Immature natural killer cell (primary cell): Measurements from ENCODE around the gene CARMIL1. TPM values are rescaled to one million over a fixed set of nuclear protein-coding genes. Genes with fewer than 3 reads are reported as not detected.

ENCODE experiments used
- DNase-seq, 3 donors: peaks; one replicate each; pipeline ENCODE4 v3.0.0; 2022; ENCODE audit warnings: mixed read lengths in 1 of 3
- H3K27ac Mint-ChIP-seq, 6 donors: one replicate each; pipeline ENCODE4 v1.8.0; 2020; ENCODE audit warnings: mixed read lengths in 6 of 6, mild to moderate bottlenecking in 5 of 6, inconsistent platforms in 4 of 6, moderate library complexity in 3 of 6
- H3K27me3 Mint-ChIP-seq, 3 donors: one replicate each; pipeline ENCODE4 v1.8.0; 2020 to 2021; ENCODE audit warnings: low read depth in 3 of 3, mild to moderate bottlenecking in 3 of 3, mixed read lengths in 3 of 3, moderate library complexity in 3 of 3, inconsistent platforms in 1 of 3
- H3K36me3 Mint-ChIP-seq, 3 donors: one replicate each; pipeline ENCODE4 v1.8.0; 2020; ENCODE audit warnings: mixed read lengths in 3 of 3, inconsistent platforms in 2 of 3, mild to moderate bottlenecking in 2 of 3
- H3K4me1 Mint-ChIP-seq, 2 donors: one replicate each; pipeline ENCODE4 v1.8.0; 2020; ENCODE audit warnings: inconsistent platforms in 2 of 2, mild to moderate bottlenecking in 2 of 2, mixed read lengths in 2 of 2, moderate library complexity in 1 of 2
- H3K4me3 Mint-ChIP-seq, 5 donors: one replicate each; pipeline ENCODE4 v1.8.0; 2020; ENCODE audit warnings: mild to moderate bottlenecking in 5 of 5, mixed read lengths in 5 of 5, inconsistent platforms in 3 of 5, moderate library complexity in 3 of 5
- H3K9me3 Mint-ChIP-seq, 6 donors: one replicate each; pipeline ENCODE4 v1.8.0; 2020; ENCODE audit warnings: mild to moderate bottlenecking in 6 of 6, mixed read lengths in 6 of 6, inconsistent platforms in 4 of 6, moderate library complexity in 3 of 6
- polyA plus RNA-seq, 3 donors: library from polyadenylated mRNA; unstranded; fragments of 300-500 nt; fragmentation: Illumina TruSeq; gene quantifications; one replicate each; pipeline ENCODE4 v1.2.3, GENCODE V29; 2021

CARMIL1 gene
- polyA plus RNA-seq, 3 donors from 2014 or later: 0.12 TPM; not detected in 2

DNA sequence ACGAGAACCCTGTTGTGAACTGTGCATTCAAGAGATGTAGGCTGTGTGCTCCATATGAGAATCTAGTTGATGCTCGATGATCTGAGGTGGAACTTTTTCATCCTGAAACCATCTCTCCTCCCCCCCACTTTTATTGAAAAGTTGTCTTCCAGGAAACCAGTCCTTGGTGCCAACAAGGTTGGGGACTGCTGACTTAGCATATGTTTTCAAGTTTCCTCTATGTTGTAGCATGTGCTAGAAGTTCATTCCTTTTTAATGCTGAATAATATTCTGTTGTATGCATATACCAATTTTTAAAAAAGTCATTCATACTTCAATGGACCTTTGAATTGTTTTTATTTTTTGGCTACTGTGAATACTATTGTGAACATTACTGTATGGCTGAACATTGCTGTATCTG, 27.2 kb downstream of the CARMIL1 start:
- Mint-ChIP-seq H3K27ac (no peak overlapping the region), H3K27me3 (peaks cover 0 to 3% (median 0%) of the 10 kb centered on the region in 3 donors), H3K4me1 (no peaks in the 10 kb centered on the region), H3K4me3 (no peak overlapping the region), H3K36me3 (no peaks in the 10 kb centered on the region), H3K9me3 (no peaks in the 10 kb centered on the region)
- no peak for DNase-seq

DNA sequence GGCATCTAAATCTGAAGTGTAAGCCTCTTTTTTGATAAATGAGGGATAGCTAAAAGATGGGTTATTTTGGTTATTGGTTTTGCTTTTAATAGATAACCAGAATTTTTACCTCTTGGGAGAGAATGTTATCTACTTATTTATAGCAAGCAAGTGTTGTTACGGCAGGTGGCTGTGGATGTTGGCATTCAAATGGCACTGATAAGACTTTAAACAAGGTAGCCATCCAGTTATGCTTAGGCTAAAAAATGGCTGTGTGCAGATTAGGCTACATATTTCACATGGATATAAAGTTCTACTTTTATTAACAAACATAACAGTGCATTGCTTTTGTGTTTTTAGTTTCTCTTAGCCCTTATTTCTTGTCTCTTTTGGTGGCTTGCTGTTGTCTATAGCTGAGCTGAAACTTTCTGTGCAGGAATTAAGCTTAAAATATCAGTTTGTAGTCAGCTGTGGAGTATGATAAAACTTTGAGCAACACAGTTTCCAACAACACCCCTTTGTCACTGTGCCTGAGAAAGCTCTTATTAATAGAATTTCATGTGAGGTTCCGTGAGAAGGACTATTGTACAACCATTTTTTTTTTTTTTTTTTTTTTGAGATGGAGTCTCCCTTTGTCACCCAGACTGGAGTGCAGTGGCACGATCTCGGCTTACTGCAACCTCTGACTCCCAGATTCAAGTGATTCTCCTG, 28.8 kb downstream of the CARMIL1 start:
- no peak overlapping the region for H3K4me3 Mint-ChIP-seq
- no peak for DNase-seq
- no peaks in the 10 kb centered on the region for H3K4me1 Mint-ChIP-seq
- no peak overlapping the region for H3K27ac Mint-ChIP-seq
- H3K36me3 Mint-ChIP-seq: no peaks in the 10 kb centered on the region
- H3K9me3 Mint-ChIP-seq: no peaks in the 10 kb centered on the region
- peaks cover 0 to 3% (median 0%) of the 10 kb centered on the region in 3 donors for H3K27me3 Mint-ChIP-seq

DNA sequence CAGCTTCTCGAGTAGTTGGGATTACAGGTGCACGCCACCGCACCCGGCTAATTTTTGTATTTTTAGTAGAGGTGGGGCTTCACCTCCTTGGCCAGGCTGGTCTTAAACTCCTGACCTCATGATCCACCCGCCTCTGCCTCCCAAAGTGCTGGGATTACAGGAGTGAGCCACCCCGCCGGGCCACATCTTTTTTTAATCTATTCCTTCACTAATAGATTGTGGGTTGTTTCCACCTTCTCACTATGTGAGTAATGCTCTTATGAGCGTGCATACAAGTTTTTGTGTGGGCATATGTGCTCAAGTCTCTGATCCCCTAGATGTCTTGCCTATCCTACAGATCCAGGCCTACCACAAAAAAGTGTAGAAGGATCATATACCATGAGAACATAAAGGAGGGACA, 30.7 kb downstream of the CARMIL1 start:
- peaks cover 0 to 1% (median 0%) of the 10 kb centered on the region in 3 donors for H3K27me3 Mint-ChIP-seq
- H3K4me3 Mint-ChIP-seq: no peak overlapping the region
- H3K9me3 Mint-ChIP-seq: no peaks in the 10 kb centered on the region
- no peak for DNase-seq
- no peak overlapping the region for H3K27ac Mint-ChIP-seq
- no peaks in the 10 kb centered on the region for H3K4me1 Mint-ChIP-seq
- H3K36me3 Mint-ChIP-seq: no peaks in the 10 kb centered on the region

DNA sequence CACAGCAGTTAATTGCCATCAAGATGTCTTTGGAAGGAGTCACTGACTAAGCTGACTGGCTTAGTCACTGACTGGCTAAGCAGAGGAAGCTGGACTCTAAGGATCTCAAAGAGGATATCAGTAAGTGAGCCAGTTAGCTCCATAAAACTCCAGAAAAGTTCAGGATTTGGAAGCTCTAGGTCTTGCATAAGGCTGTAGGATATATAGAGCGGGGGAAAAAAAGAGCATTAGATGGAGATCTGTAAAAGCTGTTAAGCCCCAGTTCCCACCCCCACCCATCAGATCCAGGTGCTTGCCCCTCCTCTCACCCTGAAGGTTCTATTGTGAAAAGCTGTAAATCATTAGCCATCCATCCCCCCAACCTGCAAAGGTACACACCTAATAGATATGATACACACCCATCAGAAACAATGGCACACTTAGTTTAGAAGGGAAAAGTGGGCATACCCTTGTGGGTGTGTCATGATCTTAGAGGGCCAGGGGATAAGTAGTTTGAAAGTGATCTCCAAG, 32.2 kb downstream of the CARMIL1 start:
- Mint-ChIP-seq H3K36me3 (no peaks in the 10 kb centered on the region), H3K9me3 (no peaks in the 10 kb centered on the region), H3K4me3 (no peak overlapping the region), H3K4me1 (no peaks in the 10 kb centered on the region), H3K27me3 (peaks cover 0 to 1% (median 0%) of the 10 kb centered on the region in 3 donors), H3K27ac (no peak overlapping the region)
- DNase-seq: no peak

DNA sequence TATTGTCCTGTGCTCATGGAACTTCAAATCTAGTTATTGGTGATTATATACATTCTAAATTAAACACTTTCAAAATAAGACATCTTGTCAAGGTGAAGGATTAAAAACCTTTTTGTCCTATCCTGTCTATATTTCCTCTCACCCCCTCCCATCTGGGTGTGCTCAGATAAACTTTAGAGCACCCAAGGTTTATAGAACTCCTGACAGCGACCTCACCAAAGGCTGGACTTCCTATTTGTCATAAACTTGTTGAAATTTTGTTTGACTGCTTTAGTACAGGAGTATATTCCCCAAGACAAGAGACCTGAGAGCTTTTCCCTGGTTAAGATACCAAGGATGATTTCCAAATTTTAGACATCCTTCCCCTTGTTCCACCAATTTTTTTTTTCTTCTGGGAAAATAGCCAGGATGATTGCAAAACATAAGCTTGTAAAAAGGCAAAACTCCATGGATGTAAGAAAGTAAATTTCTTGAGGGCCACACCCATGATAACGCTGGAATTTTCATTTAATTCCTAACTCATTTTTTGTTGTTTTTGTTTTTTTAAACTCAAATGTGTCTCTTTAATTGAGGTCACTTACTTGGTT, 33.0 kb downstream of the CARMIL1 start:
- Mint-ChIP-seq H3K4me3 (no peak overlapping the region), H3K27me3 (peaks cover 0 to 1% (median 0%) of the 10 kb centered on the region in 3 donors), H3K9me3 (no peaks in the 10 kb centered on the region), H3K27ac (no peak overlapping the region), H3K36me3 (no peaks in the 10 kb centered on the region), H3K4me1 (no peaks in the 10 kb centered on the region)
- DNase-seq: no peak

DNA sequence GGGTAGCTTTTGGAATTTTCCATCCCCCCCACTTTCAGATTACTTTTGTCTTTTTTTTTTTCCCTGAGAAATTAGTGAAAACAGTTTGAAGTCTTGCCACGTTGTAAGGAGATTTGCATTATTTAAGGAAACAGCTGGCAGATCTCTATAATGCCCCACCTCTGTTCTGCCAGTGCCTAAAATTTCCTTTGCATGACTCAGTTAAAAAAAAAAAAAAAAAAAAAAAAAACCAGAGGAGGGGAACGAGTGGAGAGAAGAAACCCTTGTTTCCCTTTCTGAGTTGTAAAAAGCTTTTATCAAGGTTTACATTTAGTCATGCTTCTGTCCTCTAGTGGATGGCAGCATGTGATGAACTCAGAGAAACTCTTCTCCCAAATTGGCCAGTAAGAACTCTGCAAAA, 33.5 kb downstream of the CARMIL1 start:
- Mint-ChIP-seq H3K36me3 (no peaks in the 10 kb centered on the region), H3K4me3 (no peak overlapping the region), H3K27me3 (peaks cover 0 to 1% (median 0%) of the 10 kb centered on the region in 3 donors), H3K4me1 (no peaks in the 10 kb centered on the region), H3K9me3 (no peaks in the 10 kb centered on the region), H3K27ac (no peak overlapping the region)
- no peak for DNase-seq

DNA sequence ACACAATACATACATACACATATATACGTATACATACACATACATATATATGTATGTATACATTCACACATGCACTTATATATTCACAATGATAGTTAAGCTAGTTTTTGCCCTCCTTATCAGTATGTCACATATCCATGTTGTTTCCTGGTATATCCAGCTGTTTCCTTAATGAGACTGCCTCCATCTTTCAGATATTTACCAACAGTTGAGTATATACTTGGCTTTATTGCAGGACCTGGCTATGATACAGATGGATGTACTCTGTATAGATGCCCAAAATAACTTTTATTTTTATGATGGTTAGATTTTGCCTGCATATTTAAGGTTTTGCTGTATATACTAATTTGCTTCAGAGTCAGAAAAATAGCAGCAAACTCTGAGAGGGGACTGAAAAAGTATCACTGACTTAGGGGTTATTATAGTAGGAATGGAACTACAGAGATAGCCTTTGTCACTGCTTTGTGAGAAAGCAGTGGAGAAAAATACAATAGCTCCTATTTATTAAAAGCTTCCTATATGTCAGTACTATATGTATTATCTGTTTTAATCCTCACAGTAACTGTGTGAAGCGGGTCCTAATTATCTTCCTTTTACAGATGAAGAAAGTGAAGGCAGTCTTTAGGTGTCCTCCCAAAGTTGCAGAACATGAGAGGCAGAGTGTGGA, 35.5 kb downstream of the CARMIL1 start:
- DNase-seq: no peak
- H3K27me3 Mint-ChIP-seq: peaks cover 0 to 2% (median 1%) of the 10 kb centered on the region in 3 donors
- no peak overlapping the region for H3K27ac Mint-ChIP-seq
- no peaks in the 10 kb centered on the region for H3K4me1 Mint-ChIP-seq
- H3K36me3 Mint-ChIP-seq: no peaks in the 10 kb centered on the region
- no peaks in the 10 kb centered on the region for H3K9me3 Mint-ChIP-seq
- H3K4me3 Mint-ChIP-seq: no peak overlapping the region

DNA sequence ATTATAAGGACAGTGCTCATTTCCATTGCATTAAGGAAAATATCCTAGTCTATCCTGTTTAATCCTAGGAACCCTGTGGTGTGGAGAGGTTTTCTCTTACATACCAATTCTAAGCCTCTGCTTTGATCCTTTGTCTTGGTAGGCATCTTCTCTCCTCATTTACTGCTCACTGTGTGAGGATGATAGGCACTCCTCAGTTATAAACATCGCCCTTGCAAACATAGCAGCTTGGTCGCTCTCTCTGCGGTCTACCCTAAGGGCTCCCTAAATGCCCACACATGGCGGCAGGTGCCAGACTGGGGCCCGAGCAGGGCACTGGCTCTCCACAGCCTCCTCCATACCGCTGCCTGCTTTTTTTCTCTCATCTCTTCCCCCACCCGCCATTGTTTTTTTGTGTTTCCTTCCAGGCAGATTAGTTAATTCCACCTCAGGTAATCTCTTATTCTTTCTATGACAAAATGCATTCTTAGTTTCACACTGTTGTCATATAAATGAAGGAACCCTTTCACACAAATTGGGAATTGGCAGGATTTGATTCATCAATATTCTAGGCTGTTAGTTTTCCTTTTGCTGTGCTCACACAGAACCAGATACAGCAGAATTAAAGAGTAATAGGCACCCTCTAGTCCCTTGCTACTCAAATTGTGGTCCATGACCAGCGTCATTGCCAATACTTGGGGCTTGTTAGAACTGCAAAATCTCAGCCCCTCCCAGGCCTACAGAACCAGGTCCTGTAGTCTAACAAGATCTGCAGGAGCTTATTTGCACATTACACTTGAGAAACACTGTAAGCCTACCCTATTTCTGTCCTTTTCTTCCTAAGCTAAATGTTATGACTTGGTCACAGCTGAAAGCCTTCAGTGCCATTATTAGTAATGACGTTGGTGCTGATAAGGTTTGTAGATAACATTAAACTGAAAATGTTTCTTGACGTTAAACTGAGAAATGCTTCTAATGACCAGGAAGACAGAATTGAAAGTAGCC, 36.3 kb downstream of the CARMIL1 start:
- DNase-seq: no peak
- Mint-ChIP-seq H3K27me3 (peaks cover 0 to 2% (median 1%) of the 10 kb centered on the region in 3 donors), H3K27ac (no peak overlapping the region), H3K9me3 (no peaks in the 10 kb centered on the region), H3K4me1 (no peaks in the 10 kb centered on the region), H3K4me3 (no peak overlapping the region), H3K36me3 (no peaks in the 10 kb centered on the region)

DNA sequence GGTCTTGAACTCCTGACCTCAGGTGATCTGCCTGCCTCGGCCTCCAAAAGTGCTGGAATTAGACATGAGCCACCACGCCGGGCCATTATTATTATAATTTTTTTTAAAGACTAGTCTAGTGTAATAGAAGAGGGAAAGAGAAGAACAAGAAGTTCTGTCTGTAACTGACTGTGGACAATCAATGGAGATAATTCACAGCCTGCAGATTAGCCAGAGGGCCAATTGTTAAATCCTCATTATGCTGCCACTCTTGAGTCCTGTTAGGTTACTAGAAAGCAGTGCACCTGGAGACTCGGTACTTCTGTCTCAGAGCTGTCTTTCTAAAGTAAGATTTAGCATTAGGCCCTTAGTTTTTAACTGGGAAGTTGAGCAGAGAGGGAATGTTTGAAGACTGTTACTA, 37.5 kb downstream of the CARMIL1 start:
- H3K4me1 Mint-ChIP-seq: no peaks in the 10 kb centered on the region
- DNase-seq: no peak
- no peak overlapping the region for H3K27ac Mint-ChIP-seq
- peaks cover 0 to 2% (median 1%) of the 10 kb centered on the region in 3 donors for H3K27me3 Mint-ChIP-seq
- no peak overlapping the region for H3K4me3 Mint-ChIP-seq
- H3K9me3 Mint-ChIP-seq: no peaks in the 10 kb centered on the region
- H3K36me3 Mint-ChIP-seq: no peaks in the 10 kb centered on the region

DNA sequence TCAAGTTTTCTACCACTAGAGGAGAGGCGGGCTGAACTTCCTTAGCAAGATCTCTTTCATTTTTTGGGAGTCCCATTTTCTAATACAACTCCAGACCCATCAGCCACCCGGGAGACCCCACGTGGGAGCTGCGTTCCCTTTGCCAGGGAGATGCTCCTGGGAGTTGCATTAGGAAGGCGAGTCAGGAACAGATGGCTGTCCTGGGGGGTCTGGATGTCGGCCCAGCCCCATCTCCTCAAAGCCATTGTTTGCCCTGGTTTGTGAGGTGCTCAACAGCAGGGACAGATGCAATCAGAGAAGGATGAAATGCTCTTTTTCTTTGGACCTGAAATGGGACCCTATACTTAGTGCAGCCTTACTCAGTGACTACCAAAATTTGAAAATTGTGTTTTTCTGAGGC, 39.4 kb downstream of the CARMIL1 start:
- Mint-ChIP-seq H3K4me3 (no peak overlapping the region), H3K27ac (no peak overlapping the region), H3K27me3 (peaks cover 0 to 2% (median 0%) of the 10 kb centered on the region in 3 donors), H3K36me3 (no peaks in the 10 kb centered on the region), H3K4me1 (no peaks in the 10 kb centered on the region), H3K9me3 (no peaks in the 10 kb centered on the region)
- no peak for DNase-seq

DNA sequence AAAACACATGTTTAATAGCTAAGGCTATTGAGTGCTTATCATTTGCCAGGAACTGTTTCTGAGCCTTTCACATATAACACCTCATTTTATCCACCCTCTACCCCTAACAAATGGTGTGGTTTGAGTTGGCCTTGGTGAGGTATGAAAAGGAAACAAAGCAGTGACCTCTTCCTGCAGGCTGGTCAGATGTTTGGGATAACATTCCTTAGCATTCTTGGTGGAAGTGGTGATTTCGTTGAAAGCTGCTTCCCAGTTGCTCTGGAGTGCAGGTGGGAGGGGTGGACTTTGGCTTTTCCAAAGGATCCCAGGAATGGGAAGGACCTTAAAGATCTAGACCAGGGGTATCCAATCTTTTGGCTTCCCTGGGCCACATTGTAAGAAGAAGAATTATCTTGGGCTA, 41.3 kb downstream of the CARMIL1 start:
- H3K9me3 Mint-ChIP-seq: no peaks in the 10 kb centered on the region
- no peak for DNase-seq
- H3K27ac Mint-ChIP-seq: no peak overlapping the region
- peaks cover 0 to 3% (median 0%) of the 10 kb centered on the region in 3 donors for H3K27me3 Mint-ChIP-seq
- no peak overlapping the region for H3K4me3 Mint-ChIP-seq
- no peaks in the 10 kb centered on the region for H3K36me3 Mint-ChIP-seq
- H3K4me1 Mint-ChIP-seq: no peaks in the 10 kb centered on the region

DNA sequence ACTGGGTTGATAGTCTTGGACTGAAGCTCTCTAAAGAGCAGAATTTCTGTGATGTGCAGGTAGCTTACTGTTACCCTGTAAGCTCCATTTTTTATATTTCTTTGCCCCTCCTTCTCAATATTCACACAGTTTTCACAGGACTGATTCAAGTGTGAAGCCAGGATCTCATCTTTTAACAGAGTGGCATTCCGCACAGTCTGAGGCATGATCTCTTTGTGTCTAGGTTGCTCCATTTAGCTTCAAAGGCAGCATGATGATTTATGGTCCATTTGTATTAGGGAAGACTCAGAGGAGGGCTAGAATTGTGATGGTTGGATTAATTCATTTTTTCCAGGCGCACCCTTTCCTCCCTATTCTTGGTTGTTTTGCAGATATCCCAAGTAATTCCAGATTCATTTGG, 43.5 kb downstream of the CARMIL1 start:
- H3K4me1 Mint-ChIP-seq: no peaks in the 10 kb centered on the region
- peaks cover 0 to 3% (median 0%) of the 10 kb centered on the region in 3 donors for H3K27me3 Mint-ChIP-seq
- no peak overlapping the region for H3K4me3 Mint-ChIP-seq
- no peak for DNase-seq
- no peaks in the 10 kb centered on the region for H3K9me3 Mint-ChIP-seq
- H3K27ac Mint-ChIP-seq: no peak overlapping the region
- H3K36me3 Mint-ChIP-seq: no peaks in the 10 kb centered on the region

DNA sequence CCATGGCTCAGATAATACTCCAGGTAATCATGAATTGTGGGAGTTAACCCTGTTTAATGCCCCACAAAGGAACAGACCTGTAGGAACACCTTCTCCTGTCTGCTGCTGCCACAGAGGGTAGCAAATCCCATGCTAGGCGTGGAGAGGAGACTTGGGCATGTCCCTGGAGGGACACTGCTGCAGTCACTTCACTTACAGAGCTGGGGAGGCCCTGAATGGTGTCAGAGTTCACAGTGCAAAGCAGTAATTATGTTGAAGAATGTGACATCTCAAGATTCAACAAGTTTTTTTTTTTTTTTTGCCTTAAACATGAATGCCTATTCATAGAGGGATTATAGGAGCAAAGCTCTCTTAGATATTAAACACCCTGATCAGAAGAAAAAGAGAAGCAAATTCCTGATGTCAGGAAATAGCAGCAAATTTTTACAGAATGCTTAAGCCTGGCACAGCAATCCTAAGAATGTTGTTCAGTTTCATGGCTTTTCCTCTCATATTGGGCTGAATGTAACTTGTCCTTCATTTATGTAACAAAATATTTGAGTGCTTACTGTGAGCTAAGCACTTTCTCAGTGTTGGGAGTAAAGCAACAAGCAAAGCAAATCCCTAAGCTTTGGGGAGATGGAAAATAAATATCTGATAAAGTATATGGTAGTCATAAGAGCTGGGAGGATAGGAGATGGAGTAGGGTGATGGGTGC, 45.0 kb downstream of the CARMIL1 start:
- no peak overlapping the region for H3K27ac Mint-ChIP-seq

More for the DNA sequence above, 45.0 kb downstream of the CARMIL1 start:
- H3K27me3 Mint-ChIP-seq: peaks cover 0 to 2% (median 1%) of the 10 kb centered on the region in 3 donors
- no peaks in the 10 kb centered on the region for H3K9me3 Mint-ChIP-seq
- DNase-seq: no peak
- no peaks in the 10 kb centered on the region for H3K4me1 Mint-ChIP-seq
- no peak overlapping the region for H3K4me3 Mint-ChIP-seq
- no peaks in the 10 kb centered on the region for H3K36me3 Mint-ChIP-seq
